ENCODE data around the gene PTGIS. TPM values are rescaled to one million over a fixed set of nuclear protein-coding genes. Genes with fewer than 3 reads are reported as not detected.

The PTGIS gene
- total RNA-seq, 1 donor from 2014 or later: 57.8 TPM

DNA sequence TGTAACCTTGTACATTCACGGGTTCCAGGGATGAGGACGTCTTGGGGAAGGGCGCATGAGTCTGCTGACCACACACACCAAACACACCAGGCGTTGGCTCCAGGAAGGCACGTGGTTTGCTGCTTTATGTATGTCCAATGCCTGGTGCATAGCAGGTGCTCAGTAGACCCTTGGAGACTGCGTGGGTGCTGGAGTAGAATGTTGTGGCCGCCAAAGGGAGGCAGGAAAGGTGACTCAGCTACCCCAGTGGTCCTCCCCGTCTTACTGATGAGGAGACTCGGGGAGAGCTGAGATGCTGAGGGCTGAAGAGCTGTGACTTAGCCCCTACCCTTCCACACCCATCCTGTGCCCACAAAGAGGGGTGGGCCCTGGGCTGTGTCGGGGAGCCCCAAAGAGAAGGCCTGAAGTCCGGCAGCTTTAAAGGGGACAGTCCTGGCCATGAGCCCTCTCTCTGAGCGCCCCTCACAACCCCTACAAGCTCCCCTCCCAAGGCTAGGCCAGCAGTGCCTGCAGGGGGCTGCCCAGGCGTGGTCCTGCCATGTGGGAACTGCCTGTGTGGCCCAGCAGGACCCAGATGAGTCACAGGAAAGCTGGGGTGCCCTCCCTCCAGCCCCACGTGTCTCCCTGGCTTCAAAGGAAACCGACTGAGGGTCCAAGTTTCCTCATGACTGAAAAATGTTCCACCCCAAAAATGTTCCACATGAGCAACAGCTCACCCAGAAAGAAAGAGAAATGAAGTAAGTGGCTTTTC, 28.0 kb upstream of the PTGIS start:
- no peak for DNase-seq (ENCODE audit: low spot score)

DNA sequence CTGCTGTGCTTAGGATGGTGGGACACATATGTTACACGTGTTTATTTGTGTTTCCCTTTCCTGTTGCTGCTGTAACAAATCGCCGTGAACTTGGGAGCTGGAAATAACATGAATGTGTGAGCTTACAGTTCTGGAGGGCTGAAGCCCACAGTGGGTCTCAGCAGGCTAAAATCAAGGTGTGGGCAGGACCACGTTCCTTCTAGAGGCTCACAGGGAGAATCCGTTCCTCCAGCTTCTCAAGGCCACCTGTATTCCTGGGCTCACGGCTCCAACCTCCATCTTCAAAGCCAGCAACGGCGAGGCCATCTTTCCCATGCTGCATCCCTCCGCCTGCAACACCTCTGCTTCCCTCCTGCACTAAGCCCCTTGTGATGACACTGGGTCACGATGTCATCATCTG, 27.4 kb upstream of the PTGIS start:
- no peak for DNase-seq (ENCODE audit: low spot score)

DNA sequence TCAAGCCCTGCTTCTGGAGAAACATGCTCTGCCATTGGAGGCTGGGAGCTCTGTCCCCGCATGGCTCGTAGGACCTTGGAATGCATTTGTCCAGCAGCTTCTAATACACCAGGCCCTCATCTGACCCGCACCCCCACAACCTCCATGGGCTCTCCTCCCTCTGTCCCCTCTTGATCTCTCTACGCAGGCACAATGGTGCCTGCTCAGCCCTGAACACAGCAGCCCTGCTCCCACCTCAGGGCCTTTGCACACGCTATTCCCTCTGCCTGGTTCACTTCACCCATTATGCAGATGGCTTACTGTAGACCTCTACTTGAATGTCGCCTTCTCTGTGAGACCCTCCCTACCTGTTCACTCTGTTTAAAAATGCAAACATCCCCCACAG, 27.0 kb upstream of the PTGIS start:
- no peak for DNase-seq (ENCODE audit: low spot score)

DNA sequence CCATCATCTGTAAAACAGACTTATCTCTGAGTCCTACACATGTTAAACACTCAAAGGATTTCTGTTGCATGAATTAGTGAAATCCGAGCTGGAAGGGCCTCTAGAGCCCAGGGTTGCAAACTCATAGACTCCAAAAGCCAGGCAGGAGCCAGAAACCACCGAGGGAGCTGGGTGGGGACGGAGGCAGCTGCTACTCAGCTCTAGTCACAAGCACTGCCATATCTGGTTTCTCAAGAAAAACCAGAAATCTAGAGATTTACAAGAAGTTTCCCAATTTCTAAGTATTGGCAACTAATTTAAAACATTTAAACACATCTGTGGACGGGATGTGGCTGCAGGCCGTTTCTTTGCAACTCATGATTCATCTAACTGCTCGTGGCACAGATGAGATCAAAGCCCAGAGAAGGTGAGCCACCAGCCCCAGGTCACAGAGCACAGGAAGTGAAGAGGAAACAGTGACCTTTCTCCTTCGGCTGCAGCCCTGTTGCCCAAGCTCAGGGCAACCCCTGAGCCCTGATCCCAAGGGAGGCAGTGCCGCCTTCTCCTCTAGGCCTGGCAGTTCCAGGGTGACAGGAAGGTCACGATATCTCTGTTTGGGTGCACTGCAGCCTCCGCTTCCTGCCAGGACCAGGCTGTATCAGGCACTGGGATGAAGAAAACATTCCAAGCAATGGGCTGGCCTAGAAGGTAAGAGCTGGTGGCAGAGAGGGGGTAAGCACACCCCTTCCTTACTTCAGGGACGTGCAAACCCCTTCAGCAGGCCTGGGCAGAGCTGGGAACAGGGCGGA, 26.4 kb upstream of the PTGIS start:
- DNase-seq (ENCODE audit: low spot score): peak; percentile 69

DNA sequence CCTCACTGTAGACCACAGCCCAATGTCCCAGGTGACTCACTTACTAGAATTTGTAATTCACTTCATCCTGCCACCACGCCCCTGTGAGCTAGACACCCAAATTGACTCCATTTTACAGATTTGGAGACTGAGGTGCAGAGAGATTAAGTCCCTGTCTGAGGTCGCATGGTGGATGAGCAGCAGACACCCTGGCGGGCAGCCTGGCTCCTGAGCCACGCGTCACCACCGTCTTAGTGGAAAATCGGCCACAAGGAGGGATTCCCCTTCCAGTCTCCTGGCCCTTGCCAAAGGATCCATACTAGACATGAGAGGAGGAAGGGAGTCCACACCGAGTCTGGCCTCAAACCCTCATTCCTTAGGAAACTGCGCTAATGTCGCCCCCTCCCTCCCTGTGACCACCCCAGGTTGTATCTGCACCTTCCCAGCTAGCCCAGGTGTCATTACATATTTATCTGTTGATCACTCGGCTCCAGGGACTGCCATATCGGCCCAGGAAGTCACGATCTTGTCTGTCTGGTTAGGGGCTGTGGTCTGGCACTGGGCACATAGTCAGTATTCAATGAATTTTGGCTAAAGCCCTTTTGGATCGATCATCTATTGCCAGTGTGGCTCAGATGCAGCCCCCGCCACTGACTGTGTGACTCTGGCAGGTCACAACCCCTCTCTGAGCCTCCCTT, 25.7 kb upstream of the PTGIS start:
- DNase-seq (ENCODE audit: low spot score): no peak

DNA sequence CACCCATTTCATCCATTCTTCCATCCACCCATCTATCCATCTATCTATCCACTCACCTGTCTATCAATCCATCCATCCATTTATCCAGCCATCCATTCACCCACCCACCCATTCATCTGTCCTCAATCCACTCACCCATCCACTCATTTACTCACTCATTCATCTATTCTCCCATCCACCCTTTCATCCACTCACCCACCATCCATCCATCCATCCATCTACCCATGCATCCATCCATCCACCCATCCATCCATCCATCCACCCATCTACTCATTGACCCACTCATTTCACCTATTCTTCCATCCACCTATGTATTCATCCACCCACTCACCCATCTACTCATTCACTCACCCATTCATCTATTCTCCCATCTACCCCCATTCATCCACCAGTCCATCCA, 24.2 kb upstream of the PTGIS start:
- no peak for DNase-seq (ENCODE audit: low spot score)

DNA sequence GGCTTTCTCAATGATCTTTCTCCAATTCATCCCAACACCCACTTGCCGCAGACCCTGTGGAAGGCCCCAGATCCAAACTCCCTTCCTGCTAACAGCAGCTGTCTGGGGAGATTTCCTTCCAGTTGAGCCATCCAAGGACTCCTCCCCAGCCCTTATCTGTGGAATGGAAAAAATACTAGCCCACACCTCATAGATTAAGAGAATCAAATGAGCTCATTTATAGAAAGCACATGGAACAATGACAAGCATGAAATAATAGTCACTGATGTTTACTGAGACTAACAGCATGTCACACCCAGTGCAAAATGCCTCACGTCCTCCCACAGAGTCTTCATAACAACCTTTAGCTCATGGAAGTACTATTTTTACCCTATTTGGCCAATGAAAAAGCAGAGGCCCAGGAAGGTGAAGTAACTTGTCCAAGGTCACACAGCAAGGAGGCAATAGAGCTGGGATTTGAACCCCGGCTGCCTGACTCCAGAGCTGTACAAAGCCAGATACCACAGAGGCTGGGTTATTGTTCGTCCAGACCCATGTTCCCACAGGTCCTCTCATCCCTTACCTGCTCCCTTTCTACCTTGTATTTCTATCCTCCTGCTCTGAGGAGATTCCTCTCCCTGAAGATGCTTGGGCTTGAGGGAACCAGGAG, 23.4 kb upstream of the PTGIS start:
- DNase-seq (ENCODE audit: low spot score): no peak

DNA sequence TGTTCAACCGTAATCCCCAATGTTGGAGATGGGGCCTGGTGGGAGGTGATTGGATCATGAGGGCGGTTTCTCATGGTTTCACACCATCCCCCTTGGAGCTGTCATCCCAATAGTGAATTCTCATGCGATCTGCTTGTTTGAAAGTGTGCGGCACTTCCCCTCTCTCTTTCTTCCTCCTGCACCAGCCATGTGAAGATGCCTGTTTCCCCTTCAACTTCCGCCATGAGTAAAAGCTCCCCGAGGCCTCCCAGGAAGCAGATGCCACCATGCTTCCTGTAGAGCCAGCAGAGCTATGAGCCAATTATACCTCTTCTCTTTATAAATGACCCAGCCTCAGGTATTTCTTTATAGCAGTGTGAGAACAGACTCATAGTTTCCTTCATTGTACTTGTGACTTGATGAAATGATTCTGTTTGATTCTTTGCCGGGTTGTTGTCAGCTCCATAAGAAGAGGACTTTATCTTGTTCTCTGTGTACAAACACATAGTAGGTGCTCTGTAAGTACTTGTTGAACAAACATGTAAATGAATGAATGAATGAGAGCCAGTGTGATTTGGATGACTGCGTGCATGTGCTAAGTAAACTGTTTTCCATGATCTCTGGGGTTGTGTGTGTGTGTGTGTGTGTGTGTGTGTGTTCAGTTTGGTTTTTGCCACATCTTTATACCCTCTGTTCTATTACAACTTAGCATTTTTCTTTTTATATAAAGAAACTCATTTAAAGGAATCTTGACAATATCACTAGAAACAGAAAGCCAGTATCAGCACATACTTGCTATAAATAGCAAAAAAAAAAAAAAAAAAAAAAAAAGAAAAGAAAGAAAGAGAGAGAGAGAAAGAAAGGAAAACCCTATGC, 22.5 kb upstream of the PTGIS start:
- DNase-seq (ENCODE audit: low spot score): no peak

DNA sequence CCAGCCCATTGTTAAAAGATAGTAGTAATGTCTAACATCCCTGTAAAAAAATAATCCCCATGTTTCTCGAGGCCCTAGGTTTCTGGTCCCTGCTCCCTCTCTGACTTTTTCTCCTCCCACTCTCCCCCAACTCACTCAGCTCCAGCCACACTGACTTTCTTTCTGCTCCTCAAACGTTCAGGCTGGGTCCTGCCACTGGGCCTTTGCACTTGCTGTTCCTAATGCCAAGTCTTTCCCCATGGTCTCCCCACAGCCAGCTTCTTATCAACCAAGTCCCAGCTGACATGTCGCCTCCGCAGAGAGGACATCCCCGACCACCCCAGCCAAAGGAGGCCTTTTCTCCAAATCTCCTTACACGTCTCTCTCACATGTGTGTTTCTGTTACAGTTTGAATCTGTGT, 21.8 kb upstream of the PTGIS start:
- no peak for DNase-seq (ENCODE audit: low spot score)

DNA sequence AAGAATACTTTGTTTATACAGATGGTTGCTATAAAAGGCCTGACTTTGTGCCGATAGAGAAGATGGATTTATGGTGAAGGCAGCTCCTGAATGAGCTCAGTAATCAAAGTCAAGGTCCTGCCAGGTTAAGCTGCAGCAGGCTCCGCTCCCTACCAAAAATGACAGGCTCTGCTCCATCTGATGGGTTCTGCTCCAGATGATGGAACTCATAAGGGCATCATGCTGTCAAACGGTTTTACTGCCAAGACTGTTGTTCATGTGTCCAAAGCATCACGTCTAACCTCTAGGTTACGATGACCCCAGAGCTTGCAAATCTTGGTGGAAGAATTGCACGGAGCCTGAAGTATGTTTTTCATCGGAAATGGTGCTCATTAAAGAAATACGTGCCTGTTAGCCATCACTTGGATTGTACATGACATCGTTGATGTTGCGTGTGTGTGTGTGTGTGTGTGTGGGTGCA, 19.2 kb upstream of the PTGIS start:
- DNase-seq (ENCODE audit: low spot score): no peak

DNA sequence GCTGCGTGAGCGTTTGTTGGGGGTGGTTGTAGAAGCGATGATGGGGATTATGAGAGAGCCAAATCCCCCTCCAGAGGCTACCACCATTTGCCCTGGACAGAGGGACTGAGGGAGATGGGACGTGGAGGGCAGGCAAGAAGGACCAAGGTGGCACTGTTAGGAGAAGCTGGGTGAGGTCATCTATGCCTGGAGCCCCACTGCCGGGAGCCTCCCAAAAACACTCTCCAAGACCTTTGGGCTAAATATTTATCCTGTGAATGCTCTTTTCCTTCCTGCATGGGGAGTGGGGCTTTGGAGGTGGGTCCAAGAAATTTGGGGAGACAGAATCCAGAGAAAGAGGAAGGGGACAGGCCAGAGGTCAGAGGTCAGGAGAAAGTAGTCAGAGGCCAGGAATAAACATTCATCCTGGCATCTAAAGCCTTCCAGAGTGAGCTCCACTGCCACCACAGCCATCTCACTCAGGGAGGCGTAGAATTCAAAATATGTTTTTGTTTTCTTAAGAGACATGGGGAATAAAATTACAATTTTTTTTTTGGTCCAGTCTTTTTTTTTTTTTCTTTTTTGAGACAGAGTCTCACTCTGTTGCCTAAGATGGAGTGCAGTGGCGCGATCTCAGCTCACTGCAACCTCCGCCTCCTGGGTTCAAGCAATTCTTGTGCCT, 17.8 kb upstream of the PTGIS start:
- no peak for DNase-seq (ENCODE audit: low spot score)

DNA sequence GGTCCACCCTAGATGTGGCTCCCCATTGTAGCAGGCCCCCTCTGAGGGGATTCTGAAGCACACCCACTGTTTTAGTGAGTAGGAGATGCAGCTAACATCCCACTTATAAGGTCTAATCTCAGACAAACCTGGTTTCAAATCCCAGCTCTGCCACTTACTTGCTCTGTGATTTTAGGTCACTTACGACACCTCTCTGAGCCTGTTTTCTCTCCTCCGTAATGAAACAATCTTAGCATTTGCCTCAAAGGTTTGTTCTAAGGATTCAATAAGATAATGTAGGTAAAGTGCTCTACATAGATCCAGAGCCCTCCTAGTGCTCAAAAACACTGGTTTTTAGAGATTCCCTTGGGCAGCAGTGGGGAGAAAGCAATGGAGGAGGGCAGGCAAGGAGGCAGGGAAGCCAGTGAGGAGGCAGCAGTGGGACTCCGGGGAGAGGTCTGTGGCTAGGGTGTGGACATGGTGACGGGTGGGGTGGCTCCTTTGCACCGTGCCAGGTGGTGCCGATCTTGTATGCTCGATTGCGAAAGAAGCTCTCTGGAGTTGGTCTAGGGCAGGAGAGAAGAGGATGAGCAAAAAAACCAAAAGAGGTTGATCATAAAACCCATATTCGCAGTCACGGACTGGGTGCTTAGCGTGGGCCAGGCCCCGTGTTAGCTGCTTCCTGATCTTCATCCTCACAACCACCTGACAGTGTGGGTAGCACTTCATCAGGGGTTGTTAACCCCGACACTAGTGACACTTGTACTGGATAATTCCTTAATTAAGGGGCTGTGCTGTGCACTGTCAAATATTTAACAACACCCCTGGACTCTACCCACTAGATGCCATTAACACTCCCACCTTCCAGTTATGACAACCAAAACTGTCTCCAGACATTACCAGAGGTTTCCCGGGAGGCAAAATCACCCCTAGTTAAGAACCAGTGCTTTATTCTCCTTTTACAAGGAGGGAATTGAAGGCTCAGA, 16.8 kb upstream of the PTGIS start:
- no peak for DNase-seq (ENCODE audit: low spot score)

DNA sequence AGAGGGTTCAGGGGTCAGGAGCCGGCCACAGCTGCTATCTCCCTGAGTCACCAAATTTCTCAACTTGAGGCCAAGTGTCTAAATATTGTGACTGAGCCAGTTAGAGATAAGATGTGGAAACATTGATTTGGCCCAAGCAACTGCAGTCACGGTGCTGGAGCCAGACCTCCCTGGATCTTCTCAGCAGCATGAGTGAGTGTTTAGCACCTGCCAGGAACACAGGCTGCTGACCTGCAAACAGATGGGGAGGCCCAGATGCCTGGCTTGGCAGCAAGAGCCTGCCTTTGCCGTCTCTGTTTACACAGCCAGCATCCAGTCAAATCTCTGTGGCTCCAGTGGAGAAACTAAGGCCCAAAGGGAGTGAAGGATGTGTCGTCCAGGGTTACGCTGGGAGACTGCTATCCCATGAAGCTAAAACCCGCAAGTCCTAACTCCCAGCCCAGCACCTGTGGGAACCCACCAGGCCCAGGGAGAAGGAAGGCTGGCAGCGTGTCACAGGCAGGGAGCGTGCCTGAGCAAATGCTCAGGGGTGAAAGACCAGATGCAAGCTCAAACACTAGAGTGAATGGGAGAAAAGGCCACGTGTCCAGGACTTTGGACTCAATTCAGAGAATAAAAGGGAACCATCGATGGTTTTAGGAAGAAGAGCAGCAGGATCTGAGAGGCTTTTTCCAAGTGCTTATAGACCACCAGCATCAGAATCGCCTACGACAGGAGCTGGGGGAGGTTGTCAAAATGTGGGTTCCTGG, 15.9 kb upstream of the PTGIS start:
- peak; percentile 81 for DNase-seq (ENCODE audit: low spot score)

DNA sequence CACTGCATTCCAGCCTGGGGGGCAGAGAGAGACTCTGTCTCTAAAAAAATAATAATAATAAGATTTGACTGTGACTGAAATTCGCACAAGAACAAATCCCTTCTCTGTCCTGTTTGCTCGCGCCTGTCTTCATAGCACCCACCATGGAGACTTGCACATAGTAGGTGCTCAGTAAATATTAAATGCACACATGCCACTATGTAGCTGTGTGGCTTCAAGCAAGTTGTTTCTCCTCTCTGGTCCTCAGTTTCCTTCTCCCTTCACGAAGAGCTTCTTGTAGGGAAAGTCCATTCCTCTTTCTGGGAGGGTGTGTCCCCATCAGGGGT, 15.4 kb upstream of the PTGIS start:
- no peak for DNase-seq (ENCODE audit: low spot score)

DNA sequence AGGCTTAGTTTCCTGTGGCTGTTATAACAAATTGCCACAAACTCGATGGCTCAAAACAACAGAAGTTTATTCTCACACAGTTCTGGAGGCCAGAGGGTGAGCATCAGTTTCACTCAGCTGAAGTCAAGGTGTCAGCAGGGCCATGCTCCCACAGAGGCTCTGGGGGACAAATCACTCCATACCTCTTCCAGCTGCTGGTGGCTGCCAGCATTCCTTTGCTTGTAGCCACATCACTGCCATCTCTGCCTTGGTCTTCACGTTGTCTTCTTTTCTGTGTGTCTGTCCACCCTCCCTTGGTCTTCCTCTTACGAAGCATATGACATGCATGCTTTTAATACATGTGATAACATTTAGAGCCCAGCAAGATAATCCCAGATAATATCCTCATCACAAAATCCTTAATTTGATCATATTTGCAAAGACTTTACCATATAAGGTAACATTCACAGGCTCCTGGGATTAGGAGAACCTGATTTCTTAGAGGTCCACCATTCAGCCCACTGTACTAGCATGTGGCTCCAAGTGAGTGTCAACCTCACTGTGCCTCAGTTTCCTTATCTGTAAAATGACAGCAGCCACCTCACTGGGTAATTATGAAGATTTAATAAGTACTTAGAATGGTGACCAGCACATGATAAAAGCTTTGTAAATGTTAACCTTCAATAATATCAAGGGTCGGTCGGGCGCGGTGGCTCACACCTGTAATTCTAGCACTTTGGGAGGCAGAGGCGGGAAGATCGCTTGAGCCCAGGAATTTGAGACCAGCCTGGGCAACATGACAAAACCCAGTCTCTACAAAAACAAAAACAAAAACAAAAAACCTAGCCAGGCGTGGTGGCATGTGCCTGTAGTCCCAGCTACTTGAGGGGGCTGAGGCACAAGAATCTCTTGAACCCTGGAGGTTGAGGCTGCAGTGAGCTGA, 14.7 kb upstream of the PTGIS start:
- no peak for DNase-seq (ENCODE audit: low spot score)

DNA sequence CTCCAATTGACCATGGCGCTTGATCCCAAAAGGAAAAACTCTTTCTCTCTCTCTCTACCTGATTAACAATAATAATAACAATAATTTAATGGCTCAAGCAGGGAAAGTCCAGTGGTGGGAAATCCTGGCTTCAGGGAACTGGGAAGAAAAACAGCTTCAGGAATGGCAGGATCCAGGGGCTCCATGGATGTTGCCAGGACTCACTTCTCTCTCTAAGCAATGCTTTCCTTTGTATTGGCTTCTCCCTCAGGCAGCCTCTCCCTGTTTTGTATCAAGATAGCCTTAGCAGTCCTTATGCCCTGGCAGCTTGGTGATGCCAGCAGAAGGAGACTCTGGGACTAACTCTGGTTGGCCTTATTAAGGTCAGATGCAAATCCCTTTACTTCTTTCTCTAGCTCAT, 13.5 kb upstream of the PTGIS start:
- DNase-seq (ENCODE audit: low spot score): no peak

DNA sequence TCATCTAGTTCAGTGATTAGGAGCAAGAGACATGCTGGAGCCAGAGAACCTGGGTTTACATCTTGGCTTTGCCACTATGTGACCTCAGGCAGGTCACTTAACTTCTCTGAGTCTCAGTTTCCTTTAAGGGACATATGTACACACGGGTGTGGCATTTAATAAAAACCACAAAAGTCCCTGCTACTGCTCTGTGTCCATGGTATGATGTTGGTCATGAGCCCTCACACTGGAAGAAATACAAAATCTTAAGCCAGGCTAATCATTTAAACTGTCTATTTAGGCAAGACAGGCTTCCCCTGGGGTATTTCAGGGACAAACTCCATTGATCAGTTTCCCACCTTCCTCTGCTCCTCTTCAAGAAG, 12.9 kb upstream of the PTGIS start:
- no peak for DNase-seq (ENCODE audit: low spot score)

All from ureter (tissue), 1 donor.